Hepatocyte (in vitro differentiated cells): ENCODE measurements around the gene ABHD1.

Experiments
- CTCF ChIP-seq: fragments of 200-600 bp; sonication (generic); IDR thresholded peaks from 2 replicates; pipeline ENCODE4 v1.5.1; 2016; ENCODE audit warnings: antibody characterized with exemption, mild to moderate bottlenecking; ENCODE audit not compliant: poor library complexity
- EZH2 ChIP-seq: fragments of 200-600 bp; sonication (generic); IDR thresholded peaks from 2 replicates; pipeline ENCODE4 v1.6.1; 2016; ENCODE audit warnings: antibody characterized with exemption, mild to moderate bottlenecking, borderline replicate concordance

- TF ChIP-seq CTCF, result no peak
- no peak for TF ChIP-seq EZH2
These were observed at the start of gene ABHD1 for GRCh38 chr2:27123302-27124150.
